DND-41 (cell line): ENCODE results near the gene CHST12.

Source experiments
- ATAC-seq: fragments of 200-7000 bp; cut with Tn5 transposase; 3 replicates; pipeline ENCODE4 v1.9.1; 2021; ENCODE audit warnings: low read depth; ENCODE audit not compliant: insufficient read depth
- DNase-seq: peaks from one replicate; pipeline ENCODE4 v3.0.0-alpha.2; 2020
- H2AFZ ChIP-seq: 2 replicates; pipeline ENCODE4 v1.6.0; 2012; ENCODE audit warnings: low read depth, low read length
- H3K27ac ChIP-seq: 2 replicates; pipeline ENCODE4 v1.5.1; 2012; ENCODE audit warnings: low read length, inconsistent platforms
- H3K27me3 ChIP-seq: fragments of 200-600 bp; sonication (generic); 2 replicates; pipeline ENCODE4 v1.6.0; 2012; ENCODE audit warnings: low read length, mild to moderate bottlenecking, inconsistent platforms; ENCODE audit not compliant: insufficient read depth, poor library complexity
- H3K36me3 ChIP-seq: 2 replicates; pipeline ENCODE4 v1.5.1; 2012; ENCODE audit warnings: low read length, inconsistent platforms; ENCODE audit not compliant: insufficient read depth
- H3K4me1 ChIP-seq: 2 replicates; pipeline ENCODE4 v1.5.1; 2012; ENCODE audit warnings: mild to moderate bottlenecking, low read length; ENCODE audit not compliant: insufficient read depth
- H3K4me2 ChIP-seq: 2 replicates; pipeline ENCODE4 v1.6.0; 2012; ENCODE audit warnings: mild to moderate bottlenecking, moderate library complexity, low read length, inconsistent platforms; ENCODE audit not compliant: insufficient read depth
- H3K4me3 ChIP-seq, 2 experiments: fragments of 200-600 bp in 1 of 2; shearing (Covaris generic) in 1 of 2; 2 replicates each; pipeline ENCODE4 v1.5.1; 2012 to 2016; ENCODE audit warnings: inconsistent platforms in 2 of 2, low read length in 2 of 2, mild to moderate bottlenecking in 2 of 2, low read depth in 1 of 2, moderate library complexity in 1 of 2
- H3K79me2 ChIP-seq: 2 replicates; pipeline ENCODE4 v1.6.0; 2012; ENCODE audit warnings: low read length, inconsistent platforms; ENCODE audit not compliant: insufficient read depth
- H3K9ac ChIP-seq: 2 replicates; pipeline ENCODE4 v1.6.0; 2012; ENCODE audit warnings: low read depth, mild to moderate bottlenecking, inconsistent platforms, low read length, moderate library complexity
- H3K9me3 ChIP-seq: 2 replicates; pipeline ENCODE4 v1.5.1; 2012; ENCODE audit warnings: low read length, moderate library complexity, mild to moderate bottlenecking, inconsistent platforms; ENCODE audit not compliant: insufficient read depth, severe bottlenecking
- H4K20me1 ChIP-seq: 2 replicates; pipeline ENCODE4 v1.6.0; 2012; ENCODE audit warnings: low read length; ENCODE audit not compliant: insufficient read depth
- CTCF ChIP-seq: IDR thresholded peaks from 2 replicates; pipeline ENCODE4 v1.5.1; 2012; ENCODE audit warnings: borderline replicate concordance, low read length, moderate library complexity, mild to moderate bottlenecking; ENCODE audit not compliant: poor library complexity, severe bottlenecking; ENCODE audit errors: extremely low read depth
- EZH2 ChIP-seq: IDR thresholded peaks from 3 replicates; pipeline ENCODE4 v1.6.1; 2012; ENCODE audit warnings: borderline replicate concordance, low read depth, mild to moderate bottlenecking, moderate library complexity, low read length, inconsistent platforms; ENCODE audit not compliant: severe bottlenecking

Gene CHST12

DNA sequence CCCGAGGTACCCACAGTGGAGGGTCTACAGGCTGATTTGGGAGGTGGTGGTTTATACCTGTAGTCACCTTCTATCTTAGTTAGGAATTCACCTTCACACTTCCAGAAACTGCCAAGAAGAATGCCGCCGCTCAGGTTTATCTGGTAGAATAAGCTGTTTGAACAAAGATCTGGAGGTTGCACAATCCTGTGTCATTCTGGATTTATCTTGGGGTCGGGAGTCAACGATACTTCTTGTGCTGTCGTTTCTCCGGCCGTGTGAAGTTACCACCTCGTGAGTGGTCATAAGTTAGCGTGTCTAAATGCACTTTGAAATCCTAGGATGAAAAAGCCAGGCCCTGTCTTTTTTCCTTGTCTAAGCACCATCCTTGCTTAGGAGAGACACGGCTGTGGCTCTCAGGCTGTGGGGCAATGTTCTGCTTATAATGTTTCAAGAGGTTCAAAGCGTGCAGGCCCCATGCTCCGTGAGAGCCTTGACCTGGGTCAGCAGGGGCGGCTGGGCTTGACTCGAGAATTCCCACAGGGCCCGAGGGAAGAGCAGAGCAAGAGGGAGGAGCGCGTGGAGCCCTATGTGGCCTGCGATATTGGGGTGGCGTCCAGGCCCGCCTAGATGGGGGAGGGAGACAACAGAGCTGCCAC, 37.3 kb downstream of the CHST12 start:
- Histone ChIP-seq H3K36me3 (peaks cover 8% of the 10 kb centered on the region; the same call in 1 of the 2 replicates), H4K20me1 (peaks cover 7% of the 10 kb centered on the region), H3K27me3 (no peaks in the 10 kb centered on the region), H3K9ac (no peak overlapping the region), H3K4me2 (no peak overlapping the region), H3K9me3 (no peaks in the 10 kb centered on the region), H3K27ac (no peak overlapping the region), H3K4me3 (no peak overlapping the region), H3K4me1 (no peaks in the 10 kb centered on the region), H3K79me2 (no peaks in the 10 kb centered on the region), H2AFZ (no peak overlapping the region)
- ATAC-seq = no peak
- no peak for DNase-seq
- no peak for TF ChIP-seq CTCF
- TF ChIP-seq EZH2 = no peak

- Histone ChIP-seq H4K20me1 (peaks cover 4% of the 10 kb centered on the region), H3K4me1 (no peaks in the 10 kb centered on the region)
Observed at GRCh38 chr7:2441430-2442058, 38.1 kb downstream of the CHST12 start.

GRCh38 chr7:2443491-2443890, 40.1 kb downstream of the CHST12 start:
- Histone ChIP-seq H3K27me3 (no peaks in the 10 kb centered on the region), H3K79me2 (no peaks in the 10 kb centered on the region), H3K9ac (no peak overlapping the region), H2AFZ (no peak overlapping the region), H3K4me1 (no peaks in the 10 kb centered on the region), H3K4me3 (no peak overlapping the region), H3K9me3 (no peaks in the 10 kb centered on the region), H3K4me2 (no peak overlapping the region), H4K20me1 (no peaks in the 10 kb centered on the region; the same call in 1 of the 2 replicates), H3K36me3 (no peaks in the 10 kb centered on the region), H3K27ac (no peak overlapping the region)
- no peak for TF ChIP-seq CTCF
- TF ChIP-seq EZH2 = no peak
- DNase-seq = no peak
- ATAC-seq = no peak

More at GRCh38 chr7:2441430-2442058, 38.1 kb downstream of the CHST12 start:
- Histone ChIP-seq H3K4me3 (no peak overlapping the region), H3K27me3 (no peaks in the 10 kb centered on the region), H3K27ac (no peak overlapping the region), H3K9me3 (no peaks in the 10 kb centered on the region), H3K79me2 (no peaks in the 10 kb centered on the region), H3K36me3 (peaks cover 5% of the 10 kb centered on the region; the same call in 1 of the 2 replicates), H3K4me2 (no peak overlapping the region), H2AFZ (no peak overlapping the region), H3K9ac (no peak overlapping the region)
- TF ChIP-seq EZH2 = no peak
- no peak for ATAC-seq
- DNase-seq = no peak

GRCh38 chr7:2444476-2444875, 41.1 kb downstream of the CHST12 start:
- H2AFZ ChIP-seq = no peak overlapping the region
- H3K4me2 ChIP-seq = no peak overlapping the region
- H3K9ac ChIP-seq = no peak overlapping the region
- ATAC-seq (no peak), DNase-seq (no peak)
- no peak overlapping the region for H3K27ac ChIP-seq
- no peaks in the 10 kb centered on the region for H3K9me3 ChIP-seq
- H3K79me2 ChIP-seq = no peaks in the 10 kb centered on the region
- H3K4me3 ChIP-seq = no peak overlapping the region
- H3K4me1 ChIP-seq = no peaks in the 10 kb centered on the region
- TF ChIP-seq CTCF (no peak), EZH2 (no peak)
- no peaks in the 10 kb centered on the region; the same call in 1 of the 2 replicates for H4K20me1 ChIP-seq
- H3K36me3 ChIP-seq = no peaks in the 10 kb centered on the region
- H3K27me3 ChIP-seq = no peaks in the 10 kb centered on the region
